GM12801 (cell line): ENCODE data around the gene SNX25.

Source experiments
- TF ChIP-seq, protein P1 (sequence below): IDR thresholded peaks from one replicate; pipeline ENCODE4 v1.5.1; 2011; ENCODE audit warnings: control low read depth; ENCODE audit not compliant: insufficient read length; ENCODE audit errors: extremely low read depth

SNX25 gene

DNA sequence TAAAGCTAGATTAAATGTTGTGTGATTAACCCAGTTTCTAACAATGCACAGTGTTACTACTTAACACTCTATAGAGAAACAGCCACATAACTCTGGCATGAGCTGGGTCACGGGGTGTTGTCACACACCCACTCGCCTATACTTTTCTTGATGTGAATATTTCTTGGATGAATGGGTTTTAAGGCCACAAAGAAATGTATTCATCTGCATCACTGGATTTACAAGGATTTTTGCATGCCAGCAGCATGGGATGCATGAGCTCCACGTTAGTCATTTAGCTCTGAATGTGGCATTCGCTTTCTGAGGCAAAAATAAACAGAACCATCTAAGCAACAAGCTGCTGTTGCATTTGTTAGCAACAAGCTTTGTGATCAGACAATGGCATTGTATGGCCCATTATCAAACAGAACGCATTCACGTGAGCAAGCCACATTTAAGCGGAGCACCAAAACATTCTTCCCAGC is 96.6 kb downstream of the SNX25 start:
- TF ChIP-seq, protein P1, sequence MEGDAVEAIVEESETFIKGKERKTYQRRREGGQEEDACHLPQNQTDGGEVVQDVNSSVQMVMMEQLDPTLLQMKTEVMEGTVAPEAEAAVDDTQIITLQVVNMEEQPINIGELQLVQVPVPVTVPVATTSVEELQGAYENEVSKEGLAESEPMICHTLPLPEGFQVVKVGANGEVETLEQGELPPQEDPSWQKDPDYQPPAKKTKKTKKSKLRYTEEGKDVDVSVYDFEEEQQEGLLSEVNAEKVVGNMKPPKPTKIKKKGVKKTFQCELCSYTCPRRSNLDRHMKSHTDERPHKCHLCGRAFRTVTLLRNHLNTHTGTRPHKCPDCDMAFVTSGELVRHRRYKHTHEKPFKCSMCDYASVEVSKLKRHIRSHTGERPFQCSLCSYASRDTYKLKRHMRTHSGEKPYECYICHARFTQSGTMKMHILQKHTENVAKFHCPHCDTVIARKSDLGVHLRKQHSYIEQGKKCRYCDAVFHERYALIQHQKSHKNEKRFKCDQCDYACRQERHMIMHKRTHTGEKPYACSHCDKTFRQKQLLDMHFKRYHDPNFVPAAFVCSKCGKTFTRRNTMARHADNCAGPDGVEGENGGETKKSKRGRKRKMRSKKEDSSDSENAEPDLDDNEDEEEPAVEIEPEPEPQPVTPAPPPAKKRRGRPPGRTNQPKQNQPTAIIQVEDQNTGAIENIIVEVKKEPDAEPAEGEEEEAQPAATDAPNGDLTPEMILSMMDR = no peak

DNA sequence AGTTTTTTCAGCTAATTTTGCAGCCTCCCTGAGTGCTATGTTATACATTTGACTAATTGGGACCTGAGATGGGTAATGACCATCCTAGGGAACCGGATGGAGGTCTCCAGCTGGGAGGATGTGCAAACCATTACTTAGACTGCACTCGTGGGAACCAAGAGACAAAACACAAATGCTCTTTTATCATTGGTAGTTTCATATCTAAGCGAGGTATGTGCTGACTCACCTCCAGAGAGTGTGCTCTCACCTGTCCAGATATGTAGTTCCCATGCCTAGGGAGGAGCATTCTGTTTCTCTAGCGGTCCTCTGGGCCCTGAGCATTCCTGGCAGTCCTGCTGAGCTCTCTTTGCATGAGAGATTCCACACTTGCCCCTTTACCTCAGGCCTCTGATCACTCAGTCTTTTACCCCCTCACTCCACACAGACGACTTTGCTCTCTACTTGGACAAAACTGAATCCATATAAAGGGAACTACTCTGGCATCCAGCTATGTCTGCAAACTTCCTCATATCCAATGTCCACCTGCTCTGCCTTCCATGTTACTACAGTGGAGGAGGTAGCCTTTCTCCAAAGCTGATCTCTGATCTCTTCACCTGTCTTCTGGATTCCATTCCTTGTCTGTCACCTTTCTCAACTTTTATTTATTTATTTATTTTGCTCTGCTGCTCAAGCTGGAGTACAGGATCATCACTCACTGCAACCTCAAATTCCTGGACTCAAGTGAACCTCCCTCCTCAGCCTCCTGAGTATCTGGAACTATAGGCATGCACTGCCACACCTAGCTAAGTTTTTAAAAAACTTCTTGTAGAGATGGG is 97.9 kb downstream of the SNX25 start:
- TF ChIP-seq, protein P1 = no peak

DNA sequence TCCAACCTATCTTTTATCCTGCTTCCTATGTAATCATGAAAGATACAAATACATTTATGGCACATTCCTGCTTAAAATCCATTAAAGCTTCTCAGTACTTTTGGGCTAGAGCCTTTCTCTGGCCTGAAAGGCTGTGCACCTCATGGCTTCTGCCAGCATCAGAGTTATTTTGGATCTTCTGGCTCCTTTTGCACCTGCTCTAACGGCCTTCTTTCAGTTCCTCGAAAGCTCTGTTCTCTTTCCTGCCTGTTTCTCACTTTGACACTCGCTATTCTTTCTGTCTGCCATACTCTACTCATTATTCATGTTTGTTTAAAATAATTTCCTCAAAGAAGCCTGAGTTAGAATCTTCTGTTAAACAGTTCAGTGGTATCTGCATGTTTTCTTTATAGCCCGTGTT is 100.4 kb downstream of the SNX25 start:
- TF ChIP-seq, protein P1 = no peak

DNA sequence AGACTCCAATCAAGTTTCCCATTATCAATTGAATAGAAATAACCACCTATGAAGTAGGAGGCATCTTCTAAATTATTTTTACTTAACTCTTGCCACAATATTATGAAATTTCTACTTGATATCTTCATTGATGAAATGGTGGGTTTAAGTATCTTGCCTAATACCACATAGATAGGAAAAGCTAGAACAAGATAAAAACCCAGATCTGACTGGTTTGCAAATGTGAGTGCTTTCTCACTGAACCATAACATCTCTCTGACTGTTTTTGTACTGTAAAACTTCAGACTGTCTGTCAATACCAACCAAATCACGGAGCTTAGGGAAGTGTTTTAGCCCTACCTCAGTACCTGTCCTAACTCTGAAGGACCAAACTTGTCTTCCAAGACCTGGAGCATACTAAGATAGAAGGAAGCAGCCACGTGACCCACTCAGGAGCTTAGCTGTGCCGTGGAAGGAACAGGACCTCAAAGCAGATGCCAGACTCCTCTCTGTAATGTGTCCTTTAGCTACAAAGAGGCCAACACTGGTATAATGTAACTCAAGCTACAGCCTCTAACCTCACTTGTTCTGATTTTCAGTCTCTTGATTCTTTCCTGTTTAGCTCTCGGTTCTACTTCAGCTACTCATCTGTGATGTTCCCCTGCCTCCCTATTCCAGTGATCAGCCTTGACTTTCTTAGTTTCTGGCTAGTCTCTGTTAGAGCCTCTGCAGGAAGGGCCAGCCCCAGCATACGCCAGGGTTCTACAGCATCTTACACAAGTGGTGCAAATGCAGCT is 101.9 kb downstream of the SNX25 start:
- TF ChIP-seq, protein P1 = no peak

DNA sequence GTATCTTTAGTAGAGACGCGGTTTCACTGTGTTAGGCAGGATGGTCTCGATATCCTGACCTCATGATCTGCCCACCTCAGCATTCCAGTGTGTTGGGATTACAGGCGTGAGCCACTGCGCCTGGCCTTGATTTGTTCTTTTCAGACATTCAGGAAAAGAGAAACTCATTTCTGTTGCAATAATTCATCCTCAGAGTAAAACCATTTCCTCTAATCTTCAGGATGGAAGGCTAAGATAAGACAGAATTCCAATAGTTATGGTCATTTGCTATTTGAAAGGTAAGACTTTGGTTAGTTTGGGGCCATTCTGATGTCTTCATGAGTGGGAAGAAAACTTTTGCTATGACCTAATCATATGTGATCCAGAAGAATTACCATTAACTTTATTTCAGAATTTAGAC is 103.3 kb downstream of the SNX25 start:
- TF ChIP-seq, protein P1 = no peak

DNA sequence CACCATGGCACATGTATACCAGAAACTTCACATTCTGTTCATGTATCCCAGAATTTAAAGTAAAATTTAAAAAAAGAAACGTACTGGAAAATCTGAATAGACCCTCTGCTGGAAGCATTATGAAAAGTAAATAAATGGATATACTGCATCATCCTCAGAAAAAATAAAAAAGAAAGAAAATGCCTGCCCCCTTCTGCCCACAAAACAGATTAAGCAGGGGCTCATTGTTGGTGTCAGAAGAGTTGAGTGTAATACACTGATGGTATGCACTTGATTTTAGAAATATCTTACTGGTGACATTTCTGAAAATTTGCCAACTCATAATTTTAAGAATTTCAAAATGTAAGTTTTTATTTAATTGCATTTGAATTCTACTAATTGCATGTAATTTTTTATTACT is 108.5 kb downstream of the SNX25 start:
- TF ChIP-seq, protein P1 = no peak

DNA sequence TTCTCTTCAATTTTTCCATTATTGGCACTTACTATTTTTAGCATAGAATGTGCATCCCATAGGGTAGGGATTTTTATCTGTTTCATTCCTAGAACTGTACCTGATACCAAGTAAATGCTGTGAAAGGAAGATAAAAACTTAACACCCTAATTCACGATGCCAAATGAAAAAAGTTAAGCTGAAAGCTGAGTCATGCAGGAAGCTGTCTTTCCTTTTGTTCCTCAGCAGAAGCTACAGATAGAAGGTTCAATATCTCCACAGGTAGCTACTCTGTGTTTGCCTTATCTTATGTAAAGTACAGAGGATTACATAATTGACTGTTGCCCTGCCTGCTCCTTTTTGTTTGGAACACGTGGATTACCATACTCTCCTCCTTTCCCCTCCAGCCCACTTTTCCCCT is 109.3 kb downstream of the SNX25 start:
- TF ChIP-seq, protein P1 = no peak
